K562 (cell line): Measurements from ENCODE around the gene ZKSCAN3. TPM values are rescaled to one million over a fixed set of nuclear protein-coding genes. Genes with fewer than 3 reads are reported as not detected.

Experiments
- HNRNPUL1 ChIP-seq: fragments of 200-400 bp; formaldehyde crosslinking; IDR thresholded peaks from 2 replicates; pipeline ENCODE4 v1.6.1; 2017; ENCODE audit warnings: low read length
- ZNF124 ChIP-seq: sonication (generic); formaldehyde crosslinking; IDR thresholded peaks from 2 replicates; pipeline ENCODE4 v1.8.1; 2022; ENCODE audit warnings: missing genetic modification reagents
- ZNF347 ChIP-seq: fragments of 450-650 bp; formaldehyde crosslinking; IDR thresholded peaks from 2 replicates; pipeline ENCODE4 v1.4.0; 2020; ENCODE audit warnings: low read depth, mild to moderate bottlenecking, moderate library complexity
- ZNF444 ChIP-seq: fragments of 250-450 bp; sonication (Bioruptor Pico); IDR thresholded peaks from 2 replicates; pipeline ENCODE4 v1.4.0; 2020; ENCODE audit warnings: mild to moderate bottlenecking, moderate library complexity
- ZNF699 ChIP-seq: fragments of 250-450 bp; sonication (Bioruptor Pico); IDR thresholded peaks from 2 replicates; pipeline ENCODE4 v1.8.0; 2021; ENCODE audit warnings: mild to moderate bottlenecking, moderate library complexity; ENCODE audit not compliant: insufficient replicate concordance
- ZNF76 ChIP-seq: fragments of 250-450 bp; sonication (Bioruptor Pico); IDR thresholded peaks from 2 replicates; pipeline ENCODE4 v1.4.0; 2020; ENCODE audit warnings: mild to moderate bottlenecking, moderate library complexity, borderline replicate concordance
- polyA plus RNA-seq, 8 experiments: library from polyadenylated mRNA; depleted of rRNA in 4 of 8; stranded (reverse) in 5 of 8; unstranded in 3 of 8; fragments of >200 nt; fragmentation: Nextera tagmentation in 2 of 8; fragmentation: Illumina TruSeq in 1 of 8; extraction: Ambion mirVana in 2 of 8; extraction: Trizol in 1 of 8; gene quantifications; 2 replicates each; pipeline versions ENCODE4 v1.2.1 to v1.2.3, GENCODE V29; 2011 to 2014; ENCODE audit warnings: inconsistent platforms in 1 of 8, missing spikeins in 1 of 8
- total RNA-seq, 7 experiments: library from RNA; depleted of rRNA in 6 of 7; stranded (reverse); fragments of >200 nt in 6 of 7; fragmentation: Illumina TruSeq in 2 of 7; extraction: Trizol in 2 of 7; gene quantifications; 2 replicates each; pipeline versions ENCODE4 v1.2.1 to v1.2.3, GENCODE V29; 2011 to 2021; ENCODE audit warnings: low replicate concordance in 1 of 7
- TF ChIP-seq, protein P1 (sequence below): fragments of 250-450 bp; sonication (Bioruptor Pico); IDR thresholded peaks from 2 replicates; pipeline ENCODE4 v1.5.0; 2021
- TF ChIP-seq, protein P2 (sequence below): fragments of 450-650 bp; IDR thresholded peaks from 2 replicates; pipeline ENCODE4 v1.7.1; 2018; ENCODE audit warnings: mild to moderate bottlenecking, low read depth; ENCODE audit not compliant: partially characterized antibody
- TF ChIP-seq, protein P3 (sequence below): fragments of 450-650 bp; conservative IDR thresholded peaks from 2 replicates; pipeline ENCODE4 v1.6.1; 2016; ENCODE audit warnings: missing genetic modification characterization, low read depth, mild to moderate bottlenecking, control low read depth, missing compliant biosample characterization
- TF ChIP-seq, protein P4 (sequence below), 2 experiments: fragments of 450-650 bp; IDR thresholded peaks; 2 replicates each; pipeline ENCODE4 v1.6.1; 2016; ENCODE audit warnings: mild to moderate bottlenecking in 2 of 2, borderline replicate concordance in 1 of 2, low read depth in 1 of 2, moderate library complexity in 1 of 2
- TF ChIP-seq, protein P5 (sequence below): conservative IDR thresholded peaks from 2 replicates; pipeline ENCODE4 v1.6.1; 2011; ENCODE audit warnings: low read depth, mild to moderate bottlenecking, low read length; ENCODE audit not compliant: control insufficient read depth

ZKSCAN3 gene
- total and polyA plus RNA-seq, 9 of the 15 experiments (the other 6 are each of a cell fraction or from before 2014, with no cell fraction given): 3.0 to 12.4 (median 10.2) TPM

DNA sequence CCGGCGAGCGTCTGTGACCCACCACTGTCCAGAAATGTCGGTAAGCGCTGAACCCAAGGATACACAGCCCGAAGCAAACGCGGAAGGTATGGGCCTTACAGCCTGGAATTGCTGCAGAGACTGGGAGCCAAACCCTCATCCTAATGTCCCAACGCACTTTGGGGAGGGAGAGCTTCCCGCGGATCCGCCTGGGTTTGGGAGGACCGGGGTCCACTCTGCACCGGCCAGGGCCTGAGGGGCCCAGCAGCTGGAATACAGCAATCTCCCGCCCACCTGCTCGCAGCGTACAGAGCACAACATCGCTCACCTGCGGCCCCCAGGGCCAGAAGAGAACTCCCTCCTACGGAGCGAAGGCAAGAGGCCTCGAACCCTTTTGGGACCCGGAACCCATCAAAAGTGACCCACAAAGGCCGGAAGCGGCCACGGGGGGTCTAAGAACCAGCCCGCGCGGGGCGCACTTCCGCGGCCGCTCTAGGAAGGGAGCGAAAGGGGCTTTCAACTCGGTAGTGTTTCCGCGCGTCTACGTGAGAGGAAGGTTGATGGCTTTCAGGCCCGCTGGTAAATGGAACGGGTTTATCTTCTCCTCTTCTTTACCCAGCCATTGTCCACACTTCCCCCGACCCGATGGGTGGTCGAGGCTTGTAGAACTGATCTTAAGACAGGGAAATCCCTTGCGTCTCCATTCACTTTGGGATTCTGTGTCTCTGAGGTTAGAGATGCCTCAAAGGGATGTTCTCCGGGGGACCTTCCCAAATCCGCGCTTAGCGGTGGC is 49.8 kb downstream of the ZKSCAN3 start, which contains the start of gene ZSCAN12 (continued):
- TF ChIP-seq, protein P1, sequence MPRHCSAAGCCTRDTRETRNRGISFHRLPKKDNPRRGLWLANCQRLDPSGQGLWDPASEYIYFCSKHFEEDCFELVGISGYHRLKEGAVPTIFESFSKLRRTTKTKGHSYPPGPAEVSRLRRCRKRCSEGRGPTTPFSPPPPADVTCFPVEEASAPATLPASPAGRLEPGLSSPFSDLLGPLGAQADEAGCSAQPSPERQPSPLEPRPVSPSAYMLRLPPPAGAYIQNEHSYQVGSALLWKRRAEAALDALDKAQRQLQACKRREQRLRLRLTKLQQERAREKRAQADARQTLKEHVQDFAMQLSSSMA: no peak
- TF ChIP-seq, protein P2, sequence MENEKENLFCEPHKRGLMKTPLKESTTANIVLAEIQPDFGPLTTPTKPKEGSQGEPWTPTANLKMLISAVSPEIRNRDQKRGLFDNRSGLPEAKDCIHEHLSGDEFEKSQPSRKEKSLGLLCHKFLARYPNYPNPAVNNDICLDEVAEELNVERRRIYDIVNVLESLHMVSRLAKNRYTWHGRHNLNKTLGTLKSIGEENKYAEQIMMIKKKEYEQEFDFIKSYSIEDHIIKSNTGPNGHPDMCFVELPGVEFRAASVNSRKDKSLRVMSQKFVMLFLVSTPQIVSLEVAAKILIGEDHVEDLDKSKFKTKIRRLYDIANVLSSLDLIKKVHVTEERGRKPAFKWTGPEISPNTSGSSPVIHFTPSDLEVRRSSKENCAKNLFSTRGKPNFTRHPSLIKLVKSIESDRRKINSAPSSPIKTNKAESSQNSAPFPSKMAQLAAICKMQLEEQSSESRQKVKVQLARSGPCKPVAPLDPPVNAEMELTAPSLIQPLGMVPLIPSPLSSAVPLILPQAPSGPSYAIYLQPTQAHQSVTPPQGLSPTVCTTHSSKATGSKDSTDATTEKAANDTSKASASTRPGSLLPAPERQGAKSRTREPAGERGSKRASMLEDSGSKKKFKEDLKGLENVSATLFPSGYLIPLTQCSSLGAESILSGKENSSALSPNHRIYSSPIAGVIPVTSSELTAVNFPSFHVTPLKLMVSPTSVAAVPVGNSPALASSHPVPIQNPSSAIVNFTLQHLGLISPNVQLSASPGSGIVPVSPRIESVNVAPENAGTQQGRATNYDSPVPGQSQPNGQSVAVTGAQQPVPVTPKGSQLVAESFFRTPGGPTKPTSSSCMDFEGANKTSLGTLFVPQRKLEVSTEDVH: peak; percentile 89
- TF ChIP-seq, protein P3, sequence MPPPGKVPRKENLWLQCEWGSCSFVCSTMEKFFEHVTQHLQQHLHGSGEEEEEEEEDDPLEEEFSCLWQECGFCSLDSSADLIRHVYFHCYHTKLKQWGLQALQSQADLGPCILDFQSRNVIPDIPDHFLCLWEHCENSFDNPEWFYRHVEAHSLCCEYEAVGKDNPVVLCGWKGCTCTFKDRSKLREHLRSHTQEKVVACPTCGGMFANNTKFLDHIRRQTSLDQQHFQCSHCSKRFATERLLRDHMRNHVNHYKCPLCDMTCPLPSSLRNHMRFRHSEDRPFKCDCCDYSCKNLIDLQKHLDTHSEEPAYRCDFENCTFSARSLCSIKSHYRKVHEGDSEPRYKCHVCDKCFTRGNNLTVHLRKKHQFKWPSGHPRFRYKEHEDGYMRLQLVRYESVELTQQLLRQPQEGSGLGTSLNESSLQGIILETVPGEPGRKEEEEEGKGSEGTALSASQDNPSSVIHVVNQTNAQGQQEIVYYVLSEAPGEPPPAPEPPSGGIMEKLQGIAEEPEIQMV: no peak
- TF ChIP-seq ZNF347 (CRISPR knock-in tag): no peak
- TF ChIP-seq ZNF124 (CRISPR knock-in tag): no peak
- TF ChIP-seq ZNF76 (CRISPR knock-in tag): peak; percentile 70; the same call in 1 of the 2 replicates
- no peak for TF ChIP-seq HNRNPUL1
- TF ChIP-seq, protein P4, sequence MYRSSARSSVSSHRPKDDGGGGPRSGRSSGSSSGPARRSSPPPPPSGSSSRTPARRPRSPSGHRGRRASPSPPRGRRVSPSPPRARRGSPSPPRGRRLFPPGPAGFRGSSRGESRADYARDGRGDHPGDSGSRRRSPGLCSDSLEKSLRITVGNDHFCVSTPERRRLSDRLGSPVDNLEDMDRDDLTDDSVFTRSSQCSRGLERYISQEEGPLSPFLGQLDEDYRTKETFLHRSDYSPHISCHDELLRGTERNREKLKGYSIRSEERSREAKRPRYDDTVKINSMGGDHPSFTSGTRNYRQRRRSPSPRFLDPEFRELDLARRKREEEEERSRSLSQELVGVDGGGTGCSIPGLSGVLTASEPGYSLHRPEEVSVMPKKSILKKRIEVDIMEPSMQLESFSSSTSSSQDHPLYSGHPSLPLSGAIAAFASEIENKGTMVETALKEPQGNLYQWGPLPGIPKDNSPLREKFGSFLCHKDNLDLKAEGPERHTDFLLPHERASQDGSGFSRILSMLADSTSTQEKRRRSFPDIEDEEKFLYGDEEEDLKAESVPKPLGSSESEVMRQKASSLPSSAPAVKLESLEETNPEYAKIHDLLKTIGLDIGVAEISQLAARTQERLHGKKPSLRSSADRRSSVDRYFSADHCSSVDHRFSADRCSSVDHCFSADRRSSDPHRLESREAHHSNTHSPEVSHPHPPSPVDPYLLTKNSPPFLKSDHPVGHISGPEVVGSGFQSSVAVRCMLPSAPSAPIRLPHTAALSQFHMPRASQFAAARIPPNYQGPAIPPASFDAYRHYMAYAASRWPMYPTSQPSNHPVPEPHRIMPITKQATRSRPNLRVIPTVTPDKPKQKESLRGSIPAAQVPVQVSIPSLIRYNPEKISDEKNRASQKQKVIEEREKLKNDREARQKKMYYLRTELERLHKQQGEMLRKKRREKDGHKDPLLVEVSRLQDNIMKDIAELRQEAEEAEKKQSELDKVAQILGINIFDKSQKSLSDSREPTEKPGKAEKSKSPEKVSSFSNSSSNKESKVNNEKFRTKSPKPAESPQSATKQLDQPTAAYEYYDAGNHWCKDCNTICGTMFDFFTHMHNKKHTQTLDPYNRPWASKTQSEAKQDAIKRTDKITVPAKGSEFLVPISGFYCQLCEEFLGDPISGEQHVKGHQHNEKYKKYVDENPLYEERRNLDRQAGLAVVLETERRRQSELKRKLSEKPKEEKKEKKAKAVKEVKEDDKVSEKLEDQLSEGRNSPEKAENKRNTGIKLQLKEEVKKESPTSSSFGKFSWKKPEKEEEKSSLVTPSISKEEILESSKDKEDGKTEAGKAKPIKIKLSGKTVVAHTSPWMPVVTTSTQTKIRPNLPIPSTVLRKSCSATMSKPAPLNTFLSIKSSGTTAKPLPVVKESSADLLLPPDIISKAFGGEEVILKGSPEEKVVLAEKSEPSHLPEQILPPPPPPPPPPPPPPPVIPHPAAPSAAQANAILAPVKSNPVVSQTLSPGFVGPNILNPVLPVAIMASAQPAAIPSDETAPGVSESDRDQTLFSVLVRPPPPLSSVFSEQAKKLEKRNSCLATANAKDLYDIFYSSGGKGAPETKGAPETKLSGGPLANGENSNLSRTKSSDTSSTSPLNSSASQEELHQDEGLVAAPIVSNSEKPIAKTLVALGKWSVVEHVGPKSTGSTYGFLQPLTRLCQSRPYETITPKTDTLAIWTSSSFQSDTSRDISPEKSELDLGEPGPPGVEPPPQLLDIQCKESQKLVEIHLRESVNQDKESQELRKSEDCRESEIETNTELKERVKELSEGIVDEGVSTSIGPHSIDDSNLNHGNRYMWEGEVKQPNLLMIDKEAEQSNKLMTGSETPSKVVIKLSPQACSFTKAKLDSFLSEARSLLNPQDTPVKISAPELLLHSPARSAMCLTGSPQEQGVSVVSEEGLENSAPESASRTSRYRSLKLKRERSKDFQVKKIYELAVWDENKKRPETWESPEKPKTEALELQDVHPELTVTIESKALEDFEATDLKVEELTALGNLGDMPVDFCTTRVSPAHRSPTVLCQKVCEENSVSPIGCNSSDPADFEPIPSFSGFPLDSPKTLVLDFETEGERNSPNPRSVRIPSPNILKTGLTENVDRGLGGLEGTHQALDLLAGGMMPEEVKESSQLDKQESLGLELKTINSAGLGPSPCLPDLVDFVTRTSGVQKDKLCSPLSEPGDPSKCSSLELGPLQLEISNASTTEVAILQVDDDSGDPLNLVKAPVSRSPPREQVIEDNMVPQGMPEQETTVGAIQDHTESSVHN (IDR thresholded peaks at IDR 0.05; ENCODE audit: borderline replicate concordance in 1 of 2, low read depth in 1 of 2): peak in 1 of 2 experiments; percentile 72; a peak in 1 of 4 replicates
- TF ChIP-seq, protein P5, sequence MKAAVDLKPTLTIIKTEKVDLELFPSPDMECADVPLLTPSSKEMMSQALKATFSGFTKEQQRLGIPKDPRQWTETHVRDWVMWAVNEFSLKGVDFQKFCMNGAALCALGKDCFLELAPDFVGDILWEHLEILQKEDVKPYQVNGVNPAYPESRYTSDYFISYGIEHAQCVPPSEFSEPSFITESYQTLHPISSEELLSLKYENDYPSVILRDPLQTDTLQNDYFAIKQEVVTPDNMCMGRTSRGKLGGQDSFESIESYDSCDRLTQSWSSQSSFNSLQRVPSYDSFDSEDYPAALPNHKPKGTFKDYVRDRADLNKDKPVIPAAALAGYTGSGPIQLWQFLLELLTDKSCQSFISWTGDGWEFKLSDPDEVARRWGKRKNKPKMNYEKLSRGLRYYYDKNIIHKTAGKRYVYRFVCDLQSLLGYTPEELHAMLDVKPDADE: peak; percentile 96
- no peak for TF ChIP-seq ZNF699
- TF ChIP-seq ZNF444 (CRISPR knock-in tag): no peak
